ENCODE data around the gene ABCC5. TPM values are rescaled to one million over a fixed set of nuclear protein-coding genes. Genes with fewer than 3 reads are reported as not detected.

ABCC5 gene
- total RNA-seq, 1 experiment from 2014 or later, result 8.6 TPM

GRCh38 chr3:183873914-183874313 is 143.8 kb downstream of the ABCC5 start:
- DNase-seq (ENCODE audit: low spot score), result no peak
- in situ Hi-C loops (cut with HindIII; ENCODE audit: low sequenced_read_pairs), result no loop called here

- in situ Hi-C loops (cut with HindIII; ENCODE audit: low sequenced_read_pairs), result no loop called here
- no peak for DNase-seq (ENCODE audit: low spot score)
Observed at GRCh38 chr3:183871541-183871940, 146.1 kb downstream of the ABCC5 start.

GRCh38 chr3:183870563-183870962 is 147.1 kb downstream of the ABCC5 start:
- DNase-seq (ENCODE audit: low spot score), result no peak
- in situ Hi-C loops (cut with HindIII; ENCODE audit: low sequenced_read_pairs), result no loop called here

Other genes starting within 250 kb of the ABCC5 start
- gene MAP6D1, start 192.3 kb downstream of the ABCC5 start, total RNA-seq (2014; rRNA removed; shearing (Covaris generic)), result 2.4 and 3.2 TPM in 2 replicates
- 79.2 and 86.5 TPM in 2 replicates for gene PARL, start 133.0 kb downstream of the ABCC5 start, total RNA-seq (2014; rRNA removed; shearing (Covaris generic))
- not detected in 2 replicates for gene HTR3D, start 13.9 kb upstream of the ABCC5 start, total RNA-seq (2014; rRNA removed; shearing (Covaris generic))
- not detected in 2 replicates for gene HTR3C, start 35.2 kb upstream of the ABCC5 start, total RNA-seq (2014; rRNA removed; shearing (Covaris generic))
- not detected in 2 replicates for gene HTR3E, start 79.2 kb upstream of the ABCC5 start, total RNA-seq (2014; rRNA removed; shearing (Covaris generic))
- gene EIF2B5, start 117.5 kb upstream of the ABCC5 start, total RNA-seq (2014; rRNA removed; shearing (Covaris generic)), result 64.3 and 64.9 TPM in 2 replicates
- 41.6 and 47.0 TPM in 2 replicates for gene DVL3, start 137.5 kb upstream of the ABCC5 start, total RNA-seq (2014; rRNA removed; shearing (Covaris generic))
- 330 and 352 TPM in 2 replicates for gene AP2M1, start 157.0 kb upstream of the ABCC5 start, total RNA-seq (2014; rRNA removed; shearing (Covaris generic))
- gene ABCF3, start 168.3 kb upstream of the ABCC5 start, total RNA-seq (2014; rRNA removed; shearing (Covaris generic)), result 47.0 and 63.5 TPM in 2 replicates
- gene VWA5B2, start 211.7 kb upstream of the ABCC5 start, total RNA-seq (2014; rRNA removed; shearing (Covaris generic)), result 0.20 and 0.43 TPM in 2 replicates
- gene ALG3, start 231.1 kb upstream of the ABCC5 start, total RNA-seq (2014; rRNA removed; shearing (Covaris generic)), result 24.8 and 32.4 TPM in 2 replicates
- 18.8 and 23.3 TPM in 2 replicates for gene EEF1AKMT4, start 231.8 kb upstream of the ABCC5 start, total RNA-seq (2014; rRNA removed; shearing (Covaris generic))
- gene CAMK2N2, start 243.7 kb upstream of the ABCC5 start, total RNA-seq (2014; rRNA removed; shearing (Covaris generic)), result 0.25 and 0.37 TPM in 2 replicates